ENCODE results near the gene CLIP4. TPM values are rescaled to one million over a fixed set of nuclear protein-coding genes. Genes with fewer than 3 reads are reported as not detected.

The CLIP4 gene
- total and polyA plus RNA-seq, 10 of the 15 experiments (the other 5 are each of a cell fraction or from before 2014, with no cell fraction given) = 5.5 to 34.9 (median 16.8) TPM

DNA sequence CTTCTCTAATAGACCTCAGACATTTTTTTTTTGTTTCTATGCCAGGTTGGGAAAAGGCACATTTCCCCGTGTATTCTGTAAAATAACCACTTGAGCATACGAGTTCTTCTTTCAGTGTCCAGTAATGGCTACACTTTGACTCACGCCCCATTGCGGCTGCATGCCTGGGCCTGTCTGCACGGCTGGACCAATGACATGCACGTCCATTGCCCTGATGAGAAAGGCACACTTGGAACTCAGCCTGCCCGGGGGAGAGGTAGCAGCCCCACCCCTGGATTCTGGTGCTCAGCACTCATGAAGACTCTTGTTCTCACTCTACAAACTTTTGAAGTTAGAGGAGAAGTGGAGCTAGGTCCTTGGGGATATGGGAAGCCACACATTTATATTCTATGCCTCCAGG is 46.7 kb upstream of the CLIP4 start:
- no peak for FAIRE-seq
- no peaks in the 10 kb centered on the region for H3K36me3 ChIP-seq (ENCODE audit: control insufficient read depth in 2 of 2, insufficient read depth in 2 of 2, low read length in 1 of 2)
- no peaks in the 10 kb centered on the region for H3K79me2 ChIP-seq (ENCODE audit: control insufficient read depth, insufficient read depth, low read length)
- CTCF ChIA-PET = no interaction called here
- no TSS peak for BruUV-seq (replicated peaks)
- no peak overlapping the region for H2AFZ ChIP-seq (ENCODE audit: control insufficient read depth, low read depth, low read length)
- SMC1A ChIA-PET (ENCODE audit: uncharacterized antibody, unreplicated experiment) = interaction anchor here (0.6 to 1.4 kb wide), 2 partner anchors 15 to 41 kb away, joined by 3 read pairs; no protein-coding TSS in a partner anchor
- DNase-seq (ENCODE audit: low read depth, low spot score) = no peak
- no peak for ATAC-seq
- no peak overlapping the region for H3K4me2 ChIP-seq (ENCODE audit: control insufficient read depth, insufficient read depth)
- no peaks in the 10 kb centered on the region for H4K20me1 ChIP-seq (ENCODE audit: control insufficient read depth, insufficient read depth)
- in situ Hi-C loops (cut with MboI) = no loop called here
- no peak overlapping the region for H3K4me3 ChIP-seq
- H3K4me1 ChIP-seq (ENCODE audit: control insufficient read depth, insufficient read depth, low read length) = no peaks in the 10 kb centered on the region
- no peak overlapping the region for H3K9ac ChIP-seq (ENCODE audit: control insufficient read depth, insufficient read depth, low read length)
- POLR2A ChIA-PET = no interaction called here
- H3K27me3 ChIP-seq (replicated peaks in 1 of 2; ENCODE audit: control insufficient read depth in 2 of 2, insufficient read depth in 2 of 2, low read length in 1 of 2) = no peaks in the 10 kb centered on the region
- TF ChIP-seq, protein P1, sequence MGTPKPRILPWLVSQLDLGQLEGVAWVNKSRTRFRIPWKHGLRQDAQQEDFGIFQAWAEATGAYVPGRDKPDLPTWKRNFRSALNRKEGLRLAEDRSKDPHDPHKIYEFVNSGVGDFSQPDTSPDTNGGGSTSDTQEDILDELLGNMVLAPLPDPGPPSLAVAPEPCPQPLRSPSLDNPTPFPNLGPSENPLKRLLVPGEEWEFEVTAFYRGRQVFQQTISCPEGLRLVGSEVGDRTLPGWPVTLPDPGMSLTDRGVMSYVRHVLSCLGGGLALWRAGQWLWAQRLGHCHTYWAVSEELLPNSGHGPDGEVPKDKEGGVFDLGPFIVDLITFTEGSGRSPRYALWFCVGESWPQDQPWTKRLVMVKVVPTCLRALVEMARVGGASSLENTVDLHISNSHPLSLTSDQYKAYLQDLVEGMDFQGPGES (IDR thresholded peaks at IDR 0.05) = no peak
- TF ChIP-seq, protein P2, sequence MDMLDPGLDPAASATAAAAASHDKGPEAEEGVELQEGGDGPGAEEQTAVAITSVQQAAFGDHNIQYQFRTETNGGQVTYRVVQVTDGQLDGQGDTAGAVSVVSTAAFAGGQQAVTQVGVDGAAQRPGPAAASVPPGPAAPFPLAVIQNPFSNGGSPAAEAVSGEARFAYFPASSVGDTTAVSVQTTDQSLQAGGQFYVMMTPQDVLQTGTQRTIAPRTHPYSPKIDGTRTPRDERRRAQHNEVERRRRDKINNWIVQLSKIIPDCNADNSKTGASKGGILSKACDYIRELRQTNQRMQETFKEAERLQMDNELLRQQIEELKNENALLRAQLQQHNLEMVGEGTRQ (IDR thresholded peaks at IDR 0.05; ENCODE audit: borderline replicate concordance, low read depth, low read length) = no peak
- no peak for TF ChIP-seq RUNX3 (IDR thresholded peaks at IDR 0.05; ENCODE audit: low read length)
- no peak for TF ChIP-seq ETV6 (conservative IDR thresholded peaks at IDR 0.05 in 1 of 2, IDR thresholded peaks at IDR 0.05 in 1 of 2; ENCODE audit: borderline replicate concordance in 1 of 2, low read depth in 1 of 2)
- H3K9me3 ChIP-seq (replicated peaks; ENCODE audit: control insufficient read depth, insufficient read depth, low read length) = no peaks in the 10 kb centered on the region
- intact Hi-C loops (cut with micrococcal nuclease; ENCODE audit: unreplicated experiment) = no loop called here
- no peak overlapping the region for H3K27ac ChIP-seq (ENCODE audit: control insufficient read depth, insufficient read depth)
- RAD21 ChIA-PET (ENCODE audit: unreplicated experiment) = interaction anchor here (0.8 kb wide), 1 partner anchor 62 kb away, joined by 3 read pairs; no protein-coding TSS in a partner anchor
- 71% methylated on average over 7 of the region's 7 CpGs for WGBS (ENCODE audit: insufficient coverage, insufficient replicate concordance, low lambda C conversion rate, missing lambda C conversion rate)

DNA sequence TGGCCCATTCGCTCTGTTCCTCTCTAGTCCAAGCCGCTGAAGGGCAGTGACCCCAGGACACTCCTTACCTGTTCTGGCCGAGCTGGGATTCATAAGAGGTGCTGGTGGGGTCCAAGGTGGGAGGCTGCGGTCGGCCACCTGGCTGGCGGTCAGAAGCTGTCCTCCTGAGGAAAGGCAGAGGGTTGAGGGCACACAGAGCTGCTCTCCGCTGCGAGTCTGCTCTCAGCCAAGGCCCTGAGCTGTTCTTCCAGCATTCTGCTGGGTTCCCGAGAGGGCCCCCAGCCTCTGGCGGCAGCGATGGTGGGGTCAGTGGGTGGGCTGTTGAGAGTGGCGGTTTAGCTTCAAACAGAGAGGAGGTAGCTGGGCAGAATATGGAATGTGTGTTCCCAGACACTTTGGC is 44.7 kb upstream of the CLIP4 start:
- H2AFZ ChIP-seq (ENCODE audit: control insufficient read depth, low read depth, low read length) = no peak overlapping the region
- RAD21 ChIA-PET (ENCODE audit: unreplicated experiment) = no interaction called here
- no peaks in the 10 kb centered on the region for H3K9me3 ChIP-seq (replicated peaks; ENCODE audit: control insufficient read depth, insufficient read depth, low read length)
- no peak overlapping the region for H3K9ac ChIP-seq (ENCODE audit: control insufficient read depth, insufficient read depth, low read length)
- no peak overlapping the region for H3K27ac ChIP-seq (ENCODE audit: control insufficient read depth, insufficient read depth)
- intact Hi-C loops (cut with micrococcal nuclease; ENCODE audit: unreplicated experiment) = loop anchor here (5.0 kb wide), 1 partner anchor 42 kb away; no protein-coding TSS in a partner anchor
- POLR2A ChIA-PET = interaction anchor here (0.7 kb wide), 1 partner anchor 46 kb away, joined by 3 read pairs; no protein-coding TSS in a partner anchor
- H3K4me2 ChIP-seq (ENCODE audit: control insufficient read depth, insufficient read depth) = no peak overlapping the region
- H3K4me1 ChIP-seq (ENCODE audit: control insufficient read depth, insufficient read depth, low read length) = peaks cover 3% of the 10 kb centered on the region; the same call in 1 of the 2 replicates
- SMC1A ChIA-PET (ENCODE audit: uncharacterized antibody, unreplicated experiment) = interaction anchor here (0.8 kb wide), 1 partner anchor 47 kb away, joined by 3 read pairs; no protein-coding TSS in a partner anchor
- no peaks in the 10 kb centered on the region for H3K36me3 ChIP-seq (ENCODE audit: control insufficient read depth in 2 of 2, insufficient read depth in 2 of 2, low read length in 1 of 2)
- 74% methylated on average over 12 of the region's 12 CpGs for WGBS (ENCODE audit: insufficient coverage, insufficient replicate concordance, low lambda C conversion rate, missing lambda C conversion rate)
- DNase-seq (ENCODE audit: low read depth, low spot score) (no peak), ATAC-seq (no peak), FAIRE-seq (no peak)
- no peaks in the 10 kb centered on the region for H4K20me1 ChIP-seq (ENCODE audit: control insufficient read depth, insufficient read depth)
- CTCF ChIA-PET = no interaction called here
- no peak overlapping the region for H3K4me3 ChIP-seq
- in situ Hi-C loops (cut with MboI) = no loop called here
- no TSS peak for BruUV-seq (replicated peaks)
- no peaks in the 10 kb centered on the region for H3K27me3 ChIP-seq (replicated peaks in 1 of 2; ENCODE audit: control insufficient read depth in 2 of 2, insufficient read depth in 2 of 2, low read length in 1 of 2)
- H3K79me2 ChIP-seq (ENCODE audit: control insufficient read depth, insufficient read depth, low read length) = no peaks in the 10 kb centered on the region
- TF ChIP-seq NR2F1 (conservative IDR thresholded peaks at IDR 0.05) (no peak), NFIC (IDR thresholded peaks at IDR 0.05; ENCODE audit: low read depth, low read length) (no peak), ZNF24 (IDR thresholded peaks at IDR 0.05) (no peak), POU2F2 (IDR thresholded peaks at IDR 0.05; ENCODE audit: borderline replicate concordance, low read depth, low read length) (no peak)
- TF ChIP-seq, protein P3, sequence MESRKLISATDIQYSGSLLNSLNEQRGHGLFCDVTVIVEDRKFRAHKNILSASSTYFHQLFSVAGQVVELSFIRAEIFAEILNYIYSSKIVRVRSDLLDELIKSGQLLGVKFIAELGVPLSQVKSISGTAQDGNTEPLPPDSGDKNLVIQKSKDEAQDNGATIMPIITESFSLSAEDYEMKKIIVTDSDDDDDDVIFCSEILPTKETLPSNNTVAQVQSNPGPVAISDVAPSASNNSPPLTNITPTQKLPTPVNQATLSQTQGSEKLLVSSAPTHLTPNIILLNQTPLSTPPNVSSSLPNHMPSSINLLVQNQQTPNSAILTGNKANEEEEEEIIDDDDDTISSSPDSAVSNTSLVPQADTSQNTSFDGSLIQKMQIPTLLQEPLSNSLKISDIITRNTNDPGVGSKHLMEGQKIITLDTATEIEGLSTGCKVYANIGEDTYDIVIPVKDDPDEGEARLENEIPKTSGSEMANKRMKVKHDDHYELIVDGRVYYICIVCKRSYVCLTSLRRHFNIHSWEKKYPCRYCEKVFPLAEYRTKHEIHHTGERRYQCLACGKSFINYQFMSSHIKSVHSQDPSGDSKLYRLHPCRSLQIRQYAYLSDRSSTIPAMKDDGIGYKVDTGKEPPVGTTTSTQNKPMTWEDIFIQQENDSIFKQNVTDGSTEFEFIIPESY (IDR thresholded peaks at IDR 0.05) = no peak

Data from GM12878 (cell line).